Activated CD4-positive, CD25-positive, alpha-beta regulatory T cell treated with anti-CD3 and anti-CD28 coated beads, Interleukin-2, amount 50 U/mL, for 16 hours (primary cell): ENCODE measurements around the gene NEU1.
"Not testable (repeated sequence)": the region's sequence is repeated elsewhere in the genome, so short reads cannot be mapped to it uniquely, and the experiment has no call there.

Experiments used
- DNase-seq: peaks from one replicate; pipeline ENCODE4 v3.0.0-alpha.2; 2020; ENCODE audit warnings: low read depth, low spot score

Gene NEU1

GRCh38 chr6:31874084-31874670 lies 11.6 kb upstream of the NEU1 start:
- no peak for DNase-seq

- no peak for DNase-seq
Measured at GRCh38 chr6:31871046-31871659, 8.5 kb upstream of the NEU1 start.

- no peak for DNase-seq
Measured at GRCh38 chr6:31870385-31870921, 7.8 kb upstream of the NEU1 start.

- no peak for DNase-seq
Measured at GRCh38 chr6:31869343-31869742, 6.7 kb upstream of the NEU1 start.

- not testable (repeated sequence) for DNase-seq
Measured at GRCh38 chr6:31868658-31868971, 6.0 kb upstream of the NEU1 start.

GRCh38 chr6:31865205-31866118 lies 2.8 kb upstream of the NEU1 start:
- DNase-seq: no peak

- DNase-seq: no peak
Measured at GRCh38 chr6:31864818-31865204, 2.2 kb upstream of the NEU1 start.

GRCh38 chr6:31864123-31864562 lies 1.5 kb upstream of the NEU1 start:
- not testable (repeated sequence) for DNase-seq

GRCh38 chr6:31861919-31862343 lies 690 bp downstream of the NEU1 start:
- no peak for DNase-seq

- DNase-seq: no peak
Measured at GRCh38 chr6:31861150-31861549, 1.5 kb downstream of the NEU1 start.

- DNase-seq: no peak
Measured at GRCh38 chr6:31860349-31860748, 2.3 kb downstream of the NEU1 start.

- no peak for DNase-seq
Measured at GRCh38 chr6:31859923-31860322, 2.7 kb downstream of the NEU1 start.

- no peak for DNase-seq
Measured at GRCh38 chr6:31858707-31859106, 3.9 kb downstream of the NEU1 start.

- DNase-seq: not testable (repeated sequence)
Measured at GRCh38 chr6:31857774-31858173, 4.8 kb downstream of the NEU1 start.

GRCh38 chr6:31851980-31852718 lies 10.5 kb downstream of the NEU1 start:
- DNase-seq: not testable (repeated sequence)

- no peak for DNase-seq
Measured at GRCh38 chr6:31851485-31851832, 11.2 kb downstream of the NEU1 start.

- no peak for DNase-seq
Measured at GRCh38 chr6:31850765-31851484, 11.7 kb downstream of the NEU1 start.

GRCh38 chr6:31847276-31847978 lies 15.2 kb downstream of the NEU1 start:
- no peak for DNase-seq

GRCh38 chr6:31844507-31844906 lies 18.1 kb downstream of the NEU1 start:
- no peak for DNase-seq

GRCh38 chr6:31842053-31842452 lies 20.6 kb downstream of the NEU1 start:
- no peak for DNase-seq

- not testable (repeated sequence) for DNase-seq
Measured at GRCh38 chr6:31839779-31840126, 22.9 kb downstream of the NEU1 start.
